Mucosa of gallbladder (tissue), 1 donor: ENCODE results near the gene PPME1. TPM values are rescaled to one million over a fixed set of nuclear protein-coding genes. Genes with fewer than 3 reads are reported as not detected.
"Not testable (repeated sequence)": the region's sequence is repeated elsewhere in the genome, so short reads cannot be mapped to it uniquely, and the experiment has no call there.

Experiments used
- DNase-seq: peaks from one replicate; pipeline ENCODE4 v3.0.0-alpha.2; 2020; ENCODE audit warnings: low spot score
- total RNA-seq: library from RNA; stranded (reverse); gene quantifications from one replicate; pipeline ENCODE4 v1.2.1, GENCODE V29; 2021
- donor health status: DM: no; HTN: no; CAD: no.

PPME1 gene, protein sequence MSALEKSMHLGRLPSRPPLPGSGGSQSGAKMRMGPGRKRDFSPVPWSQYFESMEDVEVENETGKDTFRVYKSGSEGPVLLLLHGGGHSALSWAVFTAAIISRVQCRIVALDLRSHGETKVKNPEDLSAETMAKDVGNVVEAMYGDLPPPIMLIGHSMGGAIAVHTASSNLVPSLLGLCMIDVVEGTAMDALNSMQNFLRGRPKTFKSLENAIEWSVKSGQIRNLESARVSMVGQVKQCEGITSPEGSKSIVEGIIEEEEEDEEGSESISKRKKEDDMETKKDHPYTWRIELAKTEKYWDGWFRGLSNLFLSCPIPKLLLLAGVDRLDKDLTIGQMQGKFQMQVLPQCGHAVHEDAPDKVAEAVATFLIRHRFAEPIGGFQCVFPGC
- 44.4 TPM for total RNA-seq

DNA sequence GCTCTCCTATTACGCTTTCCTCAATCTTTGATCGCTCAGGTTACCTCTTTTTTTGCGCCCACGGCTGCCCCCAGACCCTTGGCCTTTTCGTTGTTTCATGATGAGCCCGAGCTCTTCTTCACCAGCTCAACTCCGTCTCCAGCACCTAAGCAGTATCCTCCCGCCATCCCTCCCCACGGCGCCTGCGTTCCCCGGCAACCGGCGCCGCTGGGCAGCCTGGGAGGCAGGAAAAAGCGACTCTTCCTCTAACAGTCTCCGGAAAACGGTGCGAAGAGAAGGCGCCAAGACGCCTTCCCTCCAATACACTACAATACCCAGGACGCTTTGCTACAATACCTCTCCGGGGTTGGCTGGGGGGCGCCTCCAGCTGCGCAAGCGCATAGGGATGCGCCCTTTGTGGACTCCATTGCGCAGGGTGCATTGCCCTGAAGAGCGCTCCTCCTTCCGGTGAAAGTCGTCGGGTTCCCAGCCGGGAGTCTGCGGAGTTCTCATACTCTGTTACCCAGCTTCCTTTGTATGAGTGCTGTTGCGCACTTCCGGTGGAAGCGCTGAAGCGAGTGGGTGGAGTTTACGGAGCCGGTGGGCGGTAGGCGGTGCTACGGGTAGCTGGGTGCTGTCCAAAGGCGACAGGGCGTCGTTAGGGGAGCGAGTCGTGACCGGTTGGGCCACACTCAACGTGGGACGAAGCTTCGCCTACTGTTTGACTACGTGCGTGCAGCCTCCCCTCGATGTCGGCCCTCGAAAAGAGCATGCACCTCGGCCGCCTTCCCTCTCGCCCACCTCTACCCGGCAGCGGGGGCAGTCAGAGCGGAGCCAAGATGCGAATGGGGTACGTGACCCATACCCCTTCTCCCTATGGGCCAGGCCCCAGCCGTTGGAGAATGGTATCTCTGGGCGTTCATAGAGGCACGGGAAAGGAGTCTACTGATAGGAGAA lies at the start of gene PPME1, which contains the start of gene C2CD3:
Gene PPME1, plus strand, starts transcription at position 596 of the 936 bp plus-strand sequence. Its CDS starts 133 bp downstream, at position 729.
Gene C2CD3, minus strand, starts transcription at position 309 of the 936 bp plus-strand sequence. Its CDS starts 210 bp downstream, at position 99.
- DNase-seq = peak; percentile 99

DNA sequence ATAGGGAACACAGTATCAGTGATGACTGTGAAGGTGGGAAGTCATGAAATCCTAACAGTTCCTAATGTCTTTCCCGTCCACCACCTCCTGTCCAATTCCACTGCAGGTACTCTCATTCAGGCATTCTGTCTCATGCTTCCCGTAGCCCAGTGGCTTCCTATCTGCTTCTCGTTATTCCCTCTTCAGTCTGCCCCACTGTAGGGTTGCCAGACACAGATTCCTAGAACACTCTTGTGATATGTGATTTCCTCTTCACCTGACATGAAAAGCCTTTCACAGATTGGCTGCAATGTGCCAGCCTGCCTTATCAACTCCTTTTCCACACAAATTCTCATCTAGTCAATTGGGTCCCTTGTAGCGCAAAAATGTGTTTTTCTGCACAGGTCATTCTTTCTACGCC lies 49.3 kb upstream of the PPME1 start:
- no peak for DNase-seq

GRCh38 chr11:74123008-74123448 lies 48.1 kb upstream of the PPME1 start:
- no peak for DNase-seq

- DNase-seq = not testable (repeated sequence)
These were observed 42.0 kb upstream of the PPME1 start for GRCh38 chr11:74129121-74129520.

DNA sequence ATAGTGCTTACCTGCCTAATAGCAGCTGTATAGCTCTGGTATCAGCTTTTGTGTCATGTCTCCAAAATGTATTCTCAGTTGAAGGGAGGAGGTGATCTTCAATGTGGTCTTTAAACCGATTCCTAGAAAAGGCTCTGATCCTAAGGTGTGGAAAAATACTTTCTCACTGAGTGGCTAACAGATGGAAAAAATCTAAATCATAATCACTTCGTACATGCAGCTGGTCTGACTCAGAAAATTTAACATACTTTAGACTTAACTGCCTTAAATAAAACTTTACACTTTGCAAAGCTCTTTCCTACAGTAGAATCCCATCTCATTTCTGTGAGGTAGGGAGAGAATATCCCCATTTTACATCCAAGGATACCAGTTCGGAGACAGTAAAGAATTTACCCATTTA lies 38.3 kb upstream of the PPME1 start:
- no peak for DNase-seq

DNA sequence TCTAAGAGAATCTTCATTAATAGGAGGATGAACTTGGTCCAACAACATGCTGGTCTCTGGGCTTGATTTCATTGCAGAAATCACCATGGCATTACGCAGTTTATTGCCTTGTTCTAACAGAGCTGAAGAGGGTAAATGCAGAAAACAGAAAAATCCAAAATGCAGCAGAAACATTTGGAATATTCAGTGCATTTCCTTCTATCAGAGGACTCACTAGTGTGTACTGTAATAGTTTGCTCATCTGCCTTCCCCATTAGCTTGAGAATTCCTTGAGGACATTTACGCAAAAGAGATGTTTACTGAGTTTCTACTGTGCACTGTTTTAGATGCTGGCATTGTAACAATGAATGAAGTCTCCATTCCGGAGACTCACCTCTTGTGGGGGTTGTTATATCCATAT lies 37.7 kb upstream of the PPME1 start:
- no peak for DNase-seq

GRCh38 chr11:74134661-74135060 lies 36.4 kb upstream of the PPME1 start:
- DNase-seq = no peak

GRCh38 chr11:74135127-74135840 lies 35.8 kb upstream of the PPME1 start:
- no peak for DNase-seq

DNA sequence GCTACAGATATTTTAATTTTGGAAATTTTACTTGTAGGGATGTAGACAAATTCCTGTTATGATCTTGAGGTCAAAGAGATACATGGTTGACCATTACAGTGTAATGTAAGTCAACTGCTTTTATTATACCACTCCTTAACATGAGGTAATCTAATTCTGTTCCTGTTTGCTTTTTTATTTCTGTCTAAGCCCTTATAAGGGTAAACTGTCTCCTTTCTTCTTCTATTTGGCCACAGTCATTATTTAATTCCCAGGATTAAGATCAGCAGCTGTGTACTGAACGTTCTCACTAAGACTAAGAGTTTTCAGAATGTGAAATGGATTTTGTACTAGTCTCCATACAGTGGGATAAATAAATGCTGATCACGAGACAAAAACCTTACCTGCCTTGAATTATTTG lies 33.1 kb upstream of the PPME1 start:
- DNase-seq = no peak

DNA sequence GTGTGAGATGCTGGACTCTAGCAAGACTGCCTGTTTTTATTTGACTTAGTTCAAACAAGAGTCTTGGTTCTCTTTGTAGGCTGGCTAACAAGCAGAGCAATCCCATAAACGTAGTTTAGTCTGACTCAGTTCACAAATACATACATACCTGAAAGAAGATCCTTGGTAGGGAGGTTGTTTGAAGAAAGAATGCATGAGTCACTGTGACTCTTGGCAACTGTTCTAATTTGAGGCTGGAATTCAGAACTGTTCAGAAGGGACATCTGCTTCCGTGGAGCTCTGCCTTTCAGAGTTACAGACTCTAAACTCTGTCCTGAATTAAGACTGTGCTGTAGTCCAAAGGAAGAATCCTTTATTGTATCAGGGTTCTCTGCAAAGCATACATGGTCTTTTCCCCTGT lies 32.5 kb upstream of the PPME1 start:
- DNase-seq = peak; percentile 61

DNA sequence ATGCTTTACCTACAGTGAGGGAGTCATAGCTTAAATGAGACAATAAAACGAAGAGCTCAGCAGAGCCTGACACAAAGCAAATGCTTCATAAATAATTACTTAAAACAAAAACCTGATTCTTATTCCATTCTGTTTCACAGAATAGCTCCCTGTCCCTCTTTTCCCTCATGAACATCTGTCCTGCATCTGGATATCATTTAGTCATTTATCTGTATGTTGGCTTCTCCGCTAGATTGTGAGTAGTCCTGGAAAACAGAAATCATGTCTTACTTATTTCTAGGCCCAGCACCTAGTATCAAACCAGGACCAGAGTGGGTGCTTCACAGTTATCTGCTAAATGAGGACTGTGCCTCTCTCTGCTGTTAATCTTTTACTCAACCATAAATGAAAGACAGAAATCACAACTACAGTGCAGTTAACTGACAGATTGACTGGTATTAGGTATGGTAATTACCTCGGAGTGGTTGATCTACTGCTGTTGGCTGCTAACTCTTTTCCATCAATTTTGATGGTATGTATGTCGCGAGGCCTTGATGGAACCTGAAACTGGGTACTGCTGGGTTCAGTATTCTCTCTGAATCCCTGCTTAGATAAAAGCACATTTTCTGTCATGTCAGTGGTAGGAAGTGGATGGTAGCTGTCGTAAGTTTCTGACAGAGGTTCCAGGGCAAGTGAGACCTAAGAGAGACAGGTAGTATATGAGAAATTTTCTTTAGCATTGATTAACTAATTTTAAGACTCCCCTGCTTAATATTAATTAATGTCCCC lies 31.8 kb upstream of the PPME1 start:
- no peak for DNase-seq

- DNase-seq = not testable (repeated sequence)
These were observed 31.1 kb upstream of the PPME1 start for GRCh38 chr11:74139919-74140431.

GRCh38 chr11:74141241-74141695 lies 29.8 kb upstream of the PPME1 start:
- DNase-seq = peak; percentile 22

DNA sequence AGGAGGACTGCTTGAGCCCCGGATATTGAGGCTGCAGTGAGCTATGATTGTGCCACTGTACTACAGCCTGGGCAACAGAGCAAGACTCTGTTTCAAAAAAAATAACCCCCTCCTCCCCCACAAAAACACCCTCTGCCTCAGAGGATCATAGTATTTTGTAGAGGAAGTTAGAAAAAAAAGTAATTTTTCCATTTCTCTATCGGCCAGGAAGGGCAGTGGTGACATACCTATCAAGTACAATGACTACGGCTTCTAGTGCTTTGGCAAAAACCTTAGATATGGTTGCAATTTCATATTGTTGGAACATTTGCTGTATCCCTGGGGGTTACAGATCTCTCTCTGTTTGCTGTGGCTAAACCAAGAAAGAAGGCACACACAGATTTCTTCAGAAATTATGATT lies 29.2 kb upstream of the PPME1 start:
- no peak for DNase-seq

DNA sequence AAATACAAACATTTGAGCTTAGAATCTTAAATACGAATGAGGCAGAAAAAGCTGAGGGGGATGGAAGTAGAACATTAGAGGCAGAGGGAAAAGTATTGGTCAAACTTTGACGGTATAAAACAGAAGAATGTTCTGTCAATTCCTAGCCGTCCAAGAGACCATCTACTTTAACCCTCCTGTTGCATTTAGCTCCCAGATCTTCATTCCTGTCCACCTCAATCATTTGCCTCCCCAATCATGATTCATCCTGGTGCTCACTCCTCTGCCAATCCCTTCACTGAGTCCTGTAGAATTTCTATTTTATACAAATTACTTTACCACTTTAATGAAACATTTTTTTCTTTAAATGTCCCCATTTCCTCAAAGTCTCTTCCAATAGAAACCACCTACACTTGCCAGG lies 28.5 kb upstream of the PPME1 start:
- DNase-seq = no peak

GRCh38 chr11:74144592-74144991 lies 26.5 kb upstream of the PPME1 start:
- no peak for DNase-seq

DNA sequence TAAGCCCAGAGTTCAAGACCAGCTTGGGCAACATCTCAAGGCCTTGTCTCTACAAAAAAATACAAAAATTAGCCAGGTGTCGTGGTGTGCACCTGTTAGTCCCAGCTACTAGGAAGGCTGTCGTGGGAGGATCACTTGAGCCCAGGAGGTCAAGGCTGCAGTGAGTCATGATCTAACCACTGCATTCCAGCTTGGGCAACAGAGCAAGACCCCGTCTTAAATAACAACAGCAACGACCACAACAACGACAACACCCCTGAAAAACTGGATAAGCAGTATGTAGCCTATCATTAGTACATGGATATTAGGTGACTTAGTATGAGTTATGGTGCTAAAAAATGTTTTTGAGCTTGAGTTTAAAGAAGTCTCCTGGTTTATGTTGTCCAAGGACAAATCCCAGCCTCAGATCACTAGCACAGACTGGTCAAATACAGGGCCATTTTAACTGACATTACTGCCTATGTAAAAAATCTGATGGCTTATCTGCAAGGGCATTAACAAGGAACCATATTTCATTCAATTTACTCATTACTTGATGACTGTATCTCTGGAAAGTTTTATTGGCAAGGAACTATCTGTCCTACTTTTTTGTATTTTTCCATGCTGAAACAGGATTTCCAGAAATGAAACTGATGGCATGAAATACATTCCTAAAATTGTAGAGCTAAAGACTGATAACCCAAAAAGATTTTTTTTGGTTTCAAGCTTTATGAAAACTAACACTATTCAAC lies 23.7 kb upstream of the PPME1 start:
- DNase-seq = no peak

DNA sequence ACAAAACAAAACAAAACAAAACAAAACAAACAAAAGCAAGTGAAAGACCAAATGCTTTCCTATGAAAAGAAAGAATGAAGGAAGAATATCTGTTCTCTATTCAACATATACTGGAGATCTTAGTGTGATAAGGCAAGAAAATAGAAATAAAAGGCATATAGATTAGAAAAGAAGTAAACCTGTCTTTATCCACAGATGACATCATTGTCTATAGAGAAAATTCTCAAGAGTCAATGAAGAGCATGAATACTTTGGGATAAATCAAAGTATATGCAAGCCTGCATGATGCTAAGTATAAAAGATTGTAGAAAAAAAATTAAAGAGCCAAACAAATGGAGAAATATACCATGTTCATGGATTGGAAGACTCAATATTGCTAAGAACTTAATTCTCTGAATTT lies 17.9 kb upstream of the PPME1 start:
- no peak for DNase-seq

- DNase-seq = no peak
These were observed 16.3 kb upstream of the PPME1 start for GRCh38 chr11:74154620-74155281.

DNA sequence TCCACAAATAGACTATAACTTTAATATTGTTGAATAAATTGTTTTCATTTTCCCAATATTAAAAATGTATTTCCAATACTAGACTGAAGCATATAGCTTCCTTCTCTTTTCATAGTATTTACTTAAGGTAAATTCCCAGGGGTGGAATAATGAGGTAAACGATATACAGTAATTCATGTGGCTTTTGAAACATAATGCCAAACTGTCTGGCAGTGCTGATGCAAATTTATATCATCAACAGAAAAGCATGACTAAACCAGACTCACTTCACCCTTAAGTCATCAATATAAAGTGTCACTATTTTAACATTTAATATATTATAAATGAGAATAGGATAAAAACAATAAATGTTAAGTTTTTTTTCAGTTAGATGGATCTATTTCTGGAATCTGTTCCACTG lies 13.9 kb upstream of the PPME1 start:
- no peak for DNase-seq
